NB4 (cell line): ENCODE data around the gene ZNF574.

Source experiments
- DNase-seq: peaks from one replicate; pipeline ENCODE4 v3.0.0; 2010; ENCODE audit warnings: low read depth
- H3K4me3 ChIP-seq: one replicate; pipeline ENCODE4 v1.5.1; 2011; ENCODE audit warnings: mild to moderate bottlenecking, low read depth, low read length, moderate library complexity
- MYC ChIP-seq: IDR thresholded peaks from 2 replicates; pipeline ENCODE4 v1.6.1; 2011; ENCODE audit warnings: low read depth, low read length
- POLR2A ChIP-seq: IDR thresholded peaks from 2 replicates; pipeline ENCODE4 v1.6.1; 2011; ENCODE audit warnings: mild to moderate bottlenecking; ENCODE audit not compliant: insufficient read length; ENCODE audit errors: extremely low read depth
- TF ChIP-seq, protein P1 (sequence below): IDR thresholded peaks from one replicate; pipeline ENCODE4 v1.5.1; 2012; ENCODE audit warnings: low read depth, low read length
- TF ChIP-seq, protein P2 (sequence below): IDR thresholded peaks from 2 replicates; pipeline ENCODE4 v1.6.1; 2011; ENCODE audit warnings: low read depth, low read length

ZNF574 gene

DNA sequence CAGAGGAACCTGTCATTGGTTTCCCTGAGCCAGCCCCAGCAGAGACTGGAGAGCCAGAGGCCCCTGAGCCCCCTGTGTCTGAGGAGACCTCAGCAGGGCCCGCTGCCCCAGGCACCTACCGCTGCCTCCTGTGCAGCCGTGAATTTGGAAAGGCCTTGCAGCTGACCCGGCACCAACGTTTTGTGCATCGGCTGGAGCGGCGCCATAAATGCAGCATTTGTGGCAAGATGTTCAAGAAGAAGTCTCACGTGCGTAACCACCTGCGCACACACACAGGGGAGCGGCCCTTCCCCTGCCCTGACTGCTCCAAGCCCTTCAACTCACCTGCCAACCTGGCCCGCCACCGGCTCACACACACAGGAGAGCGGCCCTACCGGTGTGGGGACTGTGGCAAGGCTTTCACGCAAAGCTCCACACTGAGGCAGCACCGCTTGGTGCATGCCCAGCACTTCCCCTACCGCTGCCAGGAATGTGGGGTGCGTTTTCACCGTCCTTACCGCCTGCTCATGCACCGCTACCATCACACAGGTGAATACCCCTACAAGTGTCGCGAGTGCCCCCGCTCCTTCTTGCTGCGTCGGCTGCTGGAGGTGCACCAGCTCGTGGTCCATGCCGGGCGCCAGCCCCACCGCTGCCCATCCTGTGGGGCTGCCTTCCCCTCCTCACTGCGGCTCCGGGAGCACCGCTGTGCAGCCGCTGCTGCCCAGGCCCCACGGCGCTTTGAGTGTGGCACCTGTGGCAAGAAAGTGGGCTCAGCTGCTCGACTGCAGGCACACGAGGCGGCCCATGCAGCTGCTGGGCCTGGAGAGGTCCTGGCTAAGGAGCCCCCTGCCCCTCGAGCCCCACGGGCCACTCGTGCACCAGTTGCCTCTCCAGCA lies 4.2 kb downstream of the ZNF574 start:
- TF ChIP-seq MYC (no peak), POLR2A (no peak)
- TF ChIP-seq, protein P1, sequence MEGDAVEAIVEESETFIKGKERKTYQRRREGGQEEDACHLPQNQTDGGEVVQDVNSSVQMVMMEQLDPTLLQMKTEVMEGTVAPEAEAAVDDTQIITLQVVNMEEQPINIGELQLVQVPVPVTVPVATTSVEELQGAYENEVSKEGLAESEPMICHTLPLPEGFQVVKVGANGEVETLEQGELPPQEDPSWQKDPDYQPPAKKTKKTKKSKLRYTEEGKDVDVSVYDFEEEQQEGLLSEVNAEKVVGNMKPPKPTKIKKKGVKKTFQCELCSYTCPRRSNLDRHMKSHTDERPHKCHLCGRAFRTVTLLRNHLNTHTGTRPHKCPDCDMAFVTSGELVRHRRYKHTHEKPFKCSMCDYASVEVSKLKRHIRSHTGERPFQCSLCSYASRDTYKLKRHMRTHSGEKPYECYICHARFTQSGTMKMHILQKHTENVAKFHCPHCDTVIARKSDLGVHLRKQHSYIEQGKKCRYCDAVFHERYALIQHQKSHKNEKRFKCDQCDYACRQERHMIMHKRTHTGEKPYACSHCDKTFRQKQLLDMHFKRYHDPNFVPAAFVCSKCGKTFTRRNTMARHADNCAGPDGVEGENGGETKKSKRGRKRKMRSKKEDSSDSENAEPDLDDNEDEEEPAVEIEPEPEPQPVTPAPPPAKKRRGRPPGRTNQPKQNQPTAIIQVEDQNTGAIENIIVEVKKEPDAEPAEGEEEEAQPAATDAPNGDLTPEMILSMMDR, result no peak
- TF ChIP-seq, protein P2, sequence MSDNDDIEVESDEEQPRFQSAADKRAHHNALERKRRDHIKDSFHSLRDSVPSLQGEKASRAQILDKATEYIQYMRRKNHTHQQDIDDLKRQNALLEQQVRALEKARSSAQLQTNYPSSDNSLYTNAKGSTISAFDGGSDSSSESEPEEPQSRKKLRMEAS, result no peak
- DNase-seq, result no peak
- no peak overlapping the region for H3K4me3 ChIP-seq

DNA sequence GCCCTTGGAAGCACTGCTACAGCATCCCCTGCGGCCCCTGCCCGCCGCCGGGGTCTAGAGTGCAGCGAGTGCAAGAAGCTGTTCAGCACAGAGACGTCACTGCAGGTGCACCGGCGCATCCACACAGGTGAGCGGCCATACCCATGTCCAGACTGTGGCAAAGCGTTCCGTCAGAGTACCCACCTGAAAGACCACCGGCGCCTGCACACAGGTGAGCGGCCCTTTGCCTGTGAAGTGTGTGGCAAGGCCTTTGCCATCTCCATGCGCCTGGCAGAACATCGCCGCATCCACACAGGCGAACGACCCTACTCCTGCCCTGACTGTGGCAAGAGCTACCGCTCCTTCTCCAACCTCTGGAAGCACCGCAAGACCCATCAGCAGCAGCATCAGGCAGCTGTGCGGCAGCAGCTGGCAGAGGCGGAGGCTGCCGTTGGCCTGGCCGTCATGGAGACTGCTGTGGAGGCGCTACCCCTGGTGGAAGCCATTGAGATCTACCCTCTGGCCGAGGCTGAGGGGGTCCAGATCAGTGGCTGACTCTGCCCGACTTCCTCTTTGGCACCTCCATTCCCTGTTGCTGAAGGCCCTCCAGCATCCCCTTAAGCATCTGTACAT lies 4.9 kb downstream of the ZNF574 start:
- TF ChIP-seq, protein P1, result no peak
- TF ChIP-seq POLR2A (no peak), MYC (no peak)
- TF ChIP-seq, protein P2, result no peak
- no peak for DNase-seq
- H3K4me3 ChIP-seq, result no peak overlapping the region

DNA sequence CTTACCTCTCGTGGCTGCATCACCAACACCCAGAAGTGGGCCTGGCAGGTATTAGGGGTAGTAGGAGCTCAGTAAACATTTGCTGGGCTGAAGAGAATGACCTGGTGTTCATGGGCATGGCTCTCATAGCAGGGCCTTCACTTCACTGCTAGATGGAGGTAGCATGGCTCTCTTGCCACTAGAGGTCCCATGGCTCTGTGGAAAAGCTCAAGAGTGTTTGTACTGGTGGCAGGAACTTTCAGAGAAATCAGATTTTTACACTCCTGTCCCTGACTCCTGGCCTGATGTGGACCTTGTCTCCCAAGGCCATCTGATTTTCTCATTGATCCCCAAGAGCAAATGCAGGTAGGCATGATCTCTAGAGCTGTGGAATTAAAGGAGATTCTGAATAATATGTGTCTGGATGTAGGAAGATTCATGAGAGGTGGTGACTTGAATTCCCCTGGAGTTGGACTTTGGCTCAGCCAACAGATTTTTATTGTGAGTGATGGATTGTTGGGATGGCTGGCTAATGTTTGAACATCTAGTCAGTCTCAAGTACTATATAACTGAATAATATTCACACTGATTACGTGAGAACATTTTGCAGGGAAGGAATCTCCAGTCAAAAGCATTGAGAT lies 5.7 kb downstream of the ZNF574 start:
- TF ChIP-seq POLR2A (no peak), MYC (no peak)
- TF ChIP-seq, protein P2, result no peak
- TF ChIP-seq, protein P1, result peak; percentile 43
- H3K4me3 ChIP-seq, result no peak overlapping the region
- DNase-seq, result peak; percentile 45

DNA sequence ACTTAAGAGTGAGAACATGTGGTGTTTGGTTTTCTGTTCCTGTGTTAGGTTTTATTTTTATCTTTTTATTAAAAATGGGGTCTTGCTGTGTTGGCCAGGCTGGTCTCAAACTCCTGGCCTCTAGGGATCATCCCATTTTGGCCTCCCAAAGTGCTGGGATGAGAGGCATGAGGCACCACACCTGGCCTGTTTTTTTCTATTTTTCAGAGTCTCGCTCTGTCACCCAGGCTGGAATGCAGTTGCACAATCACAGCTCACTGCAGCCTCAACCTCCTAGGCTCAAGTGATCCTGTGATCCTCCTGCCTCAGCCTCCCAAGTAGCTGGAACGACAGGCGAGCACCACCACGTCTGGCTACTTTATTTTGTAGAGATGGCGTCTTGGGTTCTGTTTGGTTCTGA lies 7.6 kb downstream of the ZNF574 start:
- TF ChIP-seq, protein P1, result no peak
- TF ChIP-seq MYC (no peak), POLR2A (no peak)
- TF ChIP-seq, protein P2, result no peak
- H3K4me3 ChIP-seq, result no peak overlapping the region

DNA sequence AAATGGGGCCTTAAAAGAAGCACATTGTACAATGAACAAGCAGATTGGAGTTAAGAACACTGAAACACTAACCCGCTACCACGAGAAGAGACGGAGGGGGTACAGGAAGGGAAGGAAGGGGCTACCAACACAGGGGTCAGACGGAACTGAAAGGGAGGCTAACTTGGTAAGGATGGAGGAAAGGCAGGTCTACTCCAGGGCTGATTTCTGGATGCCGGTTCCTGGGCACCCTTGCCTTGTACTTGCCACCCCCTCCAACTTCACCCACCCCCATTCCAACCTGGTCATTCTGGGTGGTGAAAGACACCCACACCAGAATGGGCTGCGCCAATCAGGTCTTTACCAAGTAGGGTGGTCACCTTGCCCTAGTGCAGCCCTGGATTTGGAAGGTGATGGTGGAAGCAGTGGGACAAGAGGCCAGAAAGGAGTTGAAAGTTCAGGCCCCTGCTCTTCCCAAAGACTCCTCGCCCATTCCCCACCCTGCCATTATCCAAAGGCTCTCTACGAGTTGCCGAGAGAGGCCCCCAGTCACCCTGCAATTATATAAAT lies 10.3 kb downstream of the ZNF574 start:
- no peak overlapping the region for H3K4me3 ChIP-seq
- DNase-seq, result no peak
- TF ChIP-seq, protein P2, result no peak
- no peak for TF ChIP-seq POLR2A
- TF ChIP-seq, protein P1, result no peak

More for the DNA sequence above, 7.6 kb downstream of the ZNF574 start:
- DNase-seq, result no peak
